Brain microvascular endothelial cell (primary cell): Measurements from ENCODE around the gene PPP1R10.

Experiments
- DNase-seq: peaks from one replicate; pipeline ENCODE4 v3.0.0-alpha.2; 2020
- H3K27ac ChIP-seq: fragments of 250-450 bp; sonication (Bioruptor Pico); 2 replicates; pipeline ENCODE4 v1.5.1; 2020; ENCODE audit warnings: mild to moderate bottlenecking, moderate library complexity
- H3K27me3 ChIP-seq: fragments of 250-450 bp; sonication (Bioruptor Pico); replicated peaks from 2 replicates; pipeline ENCODE4 v1.5.1; 2020; ENCODE audit warnings: mild to moderate bottlenecking
- H3K36me3 ChIP-seq: fragments of 250-450 bp; sonication (Bioruptor Pico); replicated peaks from 2 replicates; pipeline ENCODE4 v1.5.1; 2020; ENCODE audit warnings: mild to moderate bottlenecking
- H3K4me3 ChIP-seq: 2 replicates; pipeline ENCODE4 v1.5.1; 2011; ENCODE audit warnings: low read depth, mild to moderate bottlenecking, control low read depth, low read length, moderate library complexity
- in situ Hi-C: cut with HindIII; loops from 2 replicates; pipeline ENCODE4 v1.10.0; 2017; ENCODE audit warnings: low sequenced_read_pairs, low pct_ligation_motif_present
- TF ChIP-seq, protein P1 (sequence below): IDR thresholded peaks from 2 replicates; pipeline ENCODE4 v1.5.1; 2011; ENCODE audit warnings: low read depth, mild to moderate bottlenecking, moderate library complexity, low read length, control low read depth, inconsistent platforms; ENCODE audit errors: missing control alignments

Gene PPP1R10

DNA sequence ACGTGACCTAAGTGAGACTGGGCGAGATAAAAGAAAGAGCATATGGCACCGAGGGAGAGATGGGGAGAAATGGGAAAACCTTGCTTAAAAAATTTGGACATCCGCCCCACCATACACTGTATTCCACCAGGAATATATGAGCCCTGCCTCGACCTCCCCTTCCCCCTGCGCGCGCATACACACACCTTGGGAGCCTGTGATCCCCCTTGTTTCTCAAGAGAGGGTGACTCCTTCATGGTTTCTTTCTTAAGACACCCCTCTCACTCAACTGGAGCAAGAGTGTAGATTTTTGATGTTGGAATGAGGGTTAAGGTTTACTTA, 45.3 kb downstream of the PPP1R10 start:
- no peaks in the 10 kb centered on the region for H3K27me3 ChIP-seq
- peaks cover 8% of the 10 kb centered on the region for H3K36me3 ChIP-seq
- in situ Hi-C loops = no loop called here
- DNase-seq = no peak
- TF ChIP-seq, protein P1, sequence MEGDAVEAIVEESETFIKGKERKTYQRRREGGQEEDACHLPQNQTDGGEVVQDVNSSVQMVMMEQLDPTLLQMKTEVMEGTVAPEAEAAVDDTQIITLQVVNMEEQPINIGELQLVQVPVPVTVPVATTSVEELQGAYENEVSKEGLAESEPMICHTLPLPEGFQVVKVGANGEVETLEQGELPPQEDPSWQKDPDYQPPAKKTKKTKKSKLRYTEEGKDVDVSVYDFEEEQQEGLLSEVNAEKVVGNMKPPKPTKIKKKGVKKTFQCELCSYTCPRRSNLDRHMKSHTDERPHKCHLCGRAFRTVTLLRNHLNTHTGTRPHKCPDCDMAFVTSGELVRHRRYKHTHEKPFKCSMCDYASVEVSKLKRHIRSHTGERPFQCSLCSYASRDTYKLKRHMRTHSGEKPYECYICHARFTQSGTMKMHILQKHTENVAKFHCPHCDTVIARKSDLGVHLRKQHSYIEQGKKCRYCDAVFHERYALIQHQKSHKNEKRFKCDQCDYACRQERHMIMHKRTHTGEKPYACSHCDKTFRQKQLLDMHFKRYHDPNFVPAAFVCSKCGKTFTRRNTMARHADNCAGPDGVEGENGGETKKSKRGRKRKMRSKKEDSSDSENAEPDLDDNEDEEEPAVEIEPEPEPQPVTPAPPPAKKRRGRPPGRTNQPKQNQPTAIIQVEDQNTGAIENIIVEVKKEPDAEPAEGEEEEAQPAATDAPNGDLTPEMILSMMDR = no peak
- peak overlapping the region; percentile 97 for H3K27ac ChIP-seq
- H3K4me3 ChIP-seq = peak overlapping the region; percentile 96

DNA sequence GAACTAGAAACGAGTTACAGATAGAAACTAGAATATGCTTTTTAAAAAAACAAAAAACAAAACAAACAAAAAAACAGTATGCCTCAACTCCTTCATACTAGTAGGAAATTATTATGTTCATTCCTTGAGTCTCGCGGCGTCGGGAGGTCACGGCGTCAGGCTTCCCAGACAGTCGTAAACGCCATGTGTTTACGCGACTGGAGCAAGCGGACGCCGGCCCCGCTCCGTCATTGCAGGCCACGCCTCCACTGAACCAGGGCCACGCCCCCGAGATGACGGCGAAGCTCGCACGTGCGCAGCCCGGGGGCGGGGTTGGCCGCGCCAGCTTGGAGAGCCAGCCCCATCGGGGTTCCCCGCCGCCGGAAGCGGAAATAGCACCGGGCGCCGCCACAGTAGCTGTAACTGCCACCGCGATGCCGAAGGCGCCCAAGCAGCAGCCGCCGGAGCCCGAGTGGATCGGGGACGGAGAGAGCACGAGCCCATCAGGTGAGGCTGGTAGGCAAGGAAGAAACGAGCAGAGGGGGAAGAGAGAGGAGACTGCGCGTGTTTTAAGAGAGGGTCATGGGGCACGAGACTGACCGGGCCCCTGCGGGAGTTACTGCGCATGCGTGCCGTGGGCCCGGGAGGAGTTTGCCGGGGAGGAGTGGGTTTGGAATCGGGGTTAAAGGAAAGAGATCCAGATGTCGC, 45.8 kb downstream of the PPP1R10 start, which contains the start of gene ABCF1:
Gene ABCF1 (plus strand): TSS at position 368 of the 687 bp plus-strand sequence. CDS start 46 bp downstream, at position 414.
- peak within 1 kb of the TSS; percentile 97 for H3K27ac ChIP-seq
- H3K36me3 ChIP-seq = peaks cover 4% of the 10 kb centered on the region
- peak within 1 kb of the TSS; percentile 96 for H3K4me3 ChIP-seq
- in situ Hi-C loops = no loop called here
- TF ChIP-seq, protein P1 = no peak
- H3K27me3 ChIP-seq = no peaks in the 10 kb centered on the region
- peak; percentile 95 for DNase-seq

DNA sequence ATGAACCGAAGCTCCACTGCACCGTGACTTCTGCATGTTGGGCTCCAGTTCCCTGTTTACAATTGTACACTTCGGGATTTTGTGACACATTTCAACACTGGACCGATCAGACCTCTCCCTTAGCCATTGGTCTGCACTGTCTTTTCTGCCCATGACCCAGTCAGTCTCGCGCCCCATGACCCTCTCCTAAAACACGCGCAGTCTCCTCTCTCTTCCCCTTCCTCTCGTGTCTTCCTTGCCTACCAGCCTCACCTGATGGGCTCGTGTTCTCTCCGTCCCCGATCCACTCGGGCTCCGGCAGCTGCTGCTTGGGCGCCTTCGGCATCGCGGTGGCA, 46.3 kb downstream of the PPP1R10 start:
- H3K4me3 ChIP-seq = peak overlapping the region; percentile 96
- TF ChIP-seq, protein P1 = no peak
- H3K27me3 ChIP-seq = no peaks in the 10 kb centered on the region
- H3K36me3 ChIP-seq = peaks cover 4% of the 10 kb centered on the region
- H3K27ac ChIP-seq = peak overlapping the region; percentile 97
- no peak for DNase-seq
- in situ Hi-C loops = no loop called here

DNA sequence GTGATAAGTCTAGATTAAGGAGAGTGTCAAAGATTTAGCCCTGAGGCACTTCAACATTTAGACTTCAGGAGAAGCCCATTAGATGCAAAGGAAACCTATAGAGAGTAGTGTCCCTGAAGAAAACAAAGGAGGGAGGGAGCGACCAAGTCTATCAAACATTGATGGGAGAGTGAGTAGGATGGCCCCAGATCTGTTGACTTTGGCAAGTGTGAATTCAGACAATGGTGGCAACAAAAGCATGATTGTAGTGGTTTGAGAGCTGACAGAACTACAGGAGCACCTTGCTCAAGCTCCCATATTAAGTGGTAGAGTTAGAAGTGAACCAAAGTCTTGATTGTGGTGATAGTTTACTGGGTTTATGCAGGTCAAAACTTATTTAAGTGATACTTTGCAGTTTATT, 46.8 kb downstream of the PPP1R10 start:
- TF ChIP-seq, protein P1 = no peak
- in situ Hi-C loops = no loop called here
- Histone ChIP-seq H3K27me3 (no peaks in the 10 kb centered on the region), H3K27ac (peak overlapping the region; percentile 97), H3K4me3 (peak overlapping the region; percentile 96), H3K36me3 (peaks cover 4% of the 10 kb centered on the region)
- DNase-seq = no peak

DNA sequence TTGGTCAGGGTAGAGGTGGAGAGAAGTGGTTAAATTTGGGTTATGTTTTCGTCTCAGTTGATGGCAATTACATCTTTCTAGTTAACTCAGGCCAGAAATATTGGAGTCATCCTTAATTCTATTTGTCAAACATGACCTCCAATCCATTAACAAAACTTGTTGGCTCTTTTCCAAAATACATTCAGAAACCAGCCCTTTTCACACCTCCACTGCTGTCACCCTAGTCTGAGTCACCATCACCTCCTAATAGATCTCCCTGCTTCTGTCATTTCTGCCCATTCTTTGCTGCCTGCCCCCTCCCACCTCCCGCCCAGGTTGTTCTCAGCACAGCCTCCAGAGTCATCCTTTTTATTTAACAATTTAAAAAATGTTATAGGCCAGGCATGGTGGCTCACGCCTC, 48.8 kb downstream of the PPP1R10 start:
- H3K27ac ChIP-seq = no peak overlapping the region
- no peak overlapping the region for H3K4me3 ChIP-seq
- DNase-seq = no peak
- in situ Hi-C loops = no loop called here
- H3K27me3 ChIP-seq = no peaks in the 10 kb centered on the region
- H3K36me3 ChIP-seq = peaks cover 3% of the 10 kb centered on the region
- TF ChIP-seq, protein P1 = no peak

DNA sequence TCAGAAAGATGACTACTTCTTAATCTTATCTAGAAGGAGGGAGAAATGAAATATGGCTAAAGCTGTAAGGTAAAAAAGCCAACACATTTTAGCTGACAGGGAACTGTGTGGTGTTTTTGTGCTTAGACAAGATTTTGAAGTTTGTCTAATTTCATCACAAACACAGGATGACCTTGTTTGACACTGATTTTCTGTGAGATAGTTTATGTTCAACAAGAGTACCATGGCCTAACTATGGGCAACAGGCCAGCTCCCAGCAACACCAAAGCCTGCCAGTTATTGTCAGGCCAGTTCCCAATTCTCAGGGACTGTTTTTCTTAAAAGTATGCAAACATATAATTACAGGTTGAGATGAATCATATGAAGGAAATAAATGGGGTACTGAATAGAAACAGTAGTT, 51.3 kb downstream of the PPP1R10 start:
- Histone ChIP-seq H3K36me3 (peaks cover 9% of the 10 kb centered on the region), H3K27ac (no peak overlapping the region), H3K27me3 (no peaks in the 10 kb centered on the region), H3K4me3 (no peak overlapping the region)
- TF ChIP-seq, protein P1 = no peak
- no peak for DNase-seq
- in situ Hi-C loops = no loop called here
